ENCODE data around the gene KRTAP19-3. TPM values are rescaled to one million over a fixed set of nuclear protein-coding genes. Genes with fewer than 3 reads are reported as not detected.

Gene KRTAP19-3
- polyA plus RNA-seq, 1 of the 3 experiments (the other 2 are of a cell fraction): not detected

GRCh38 chr21:30447056-30447455 is 44.8 kb downstream of the KRTAP19-3 start (continued):
- no peak for TF ChIP-seq CTCF (IDR thresholded peaks at IDR 0.05)

GRCh38 chr21:30444204-30444603 is 47.6 kb downstream of the KRTAP19-3 start:
- Histone ChIP-seq H3F3A (replicated peaks; ENCODE audit: insufficient read depth) (no peaks in the 10 kb centered on the region), H3K79me2 (ENCODE audit: insufficient read depth) (no peaks in the 10 kb centered on the region), H4K20me1 (ENCODE audit: insufficient read depth) (no peaks in the 10 kb centered on the region), H2AFZ (ENCODE audit: low read depth) (no peak overlapping the region), H3K9ac (no peak overlapping the region), H3K4me2 (no peak overlapping the region), H3K9me3 (no peaks in the 10 kb centered on the region), H3K36me3 (replicated peaks in 1 of 2; ENCODE audit: control insufficient read depth in 1 of 2, insufficient read depth in 2 of 2, low read length in 1 of 2) (no peaks in the 10 kb centered on the region), H3K4me3 (ENCODE audit: low read depth in 2 of 2, low read length in 1 of 2) (no peak overlapping the region), H3K27ac (ENCODE audit: low read depth in 2 of 2, low read length in 1 of 2) (no peak overlapping the region), H3K4me1 (ENCODE audit: control insufficient read depth in 1 of 2, insufficient read depth in 2 of 2, low read depth in 1 of 2, low read length in 1 of 2) (no peaks in the 10 kb centered on the region), H3K9me2 (no peaks in the 10 kb centered on the region), H3K27me3 (ENCODE audit: insufficient read depth) (peaks cover 5% of the 10 kb centered on the region; the same call in 1 of the 2 replicates)
- TF ChIP-seq CTCF (IDR thresholded peaks at IDR 0.05) (peak; percentile 26; the same call in 1 of the 2 replicates), GABPA (IDR thresholded peaks at IDR 0.05; ENCODE audit: low read depth) (no peak)
- WGBS (ENCODE audit: low lambda C conversion rate): 0% methylated on average over 1 of the region's 1 CpG
- no peak for DNase-seq
- POLR2A ChIA-PET: no interaction called here
- CTCF ChIA-PET: interaction anchor here (1.5 kb wide), 1 partner anchor 59 kb away, joined by 5 read pairs; no protein-coding TSS in a partner anchor

GRCh38 chr21:30443226-30443625 is 48.6 kb downstream of the KRTAP19-3 start:
- no peak overlapping the region for H3K4me3 ChIP-seq (ENCODE audit: low read depth in 2 of 2, low read length in 1 of 2)
- no peaks in the 10 kb centered on the region for H3K36me3 ChIP-seq (replicated peaks in 1 of 2; ENCODE audit: control insufficient read depth in 1 of 2, insufficient read depth in 2 of 2, low read length in 1 of 2)
- H3K9me2 ChIP-seq: no peaks in the 10 kb centered on the region
- no peak overlapping the region for H3K9ac ChIP-seq
- no peak overlapping the region for H3K4me2 ChIP-seq
- H2AFZ ChIP-seq (ENCODE audit: low read depth): no peak overlapping the region
- POLR2A ChIA-PET: no interaction called here
- no peak for DNase-seq
- H4K20me1 ChIP-seq (ENCODE audit: insufficient read depth): no peaks in the 10 kb centered on the region
- H3K9me3 ChIP-seq: no peaks in the 10 kb centered on the region
- CTCF ChIA-PET: interaction anchor here (1.2 to 1.5 kb wide), 3 partner anchors 10 to 60 kb away, joined by 3 to 5 read pairs (median 4); no protein-coding TSS in a partner anchor
- no peaks in the 10 kb centered on the region for H3K79me2 ChIP-seq (ENCODE audit: insufficient read depth)
- no peaks in the 10 kb centered on the region for H3F3A ChIP-seq (replicated peaks; ENCODE audit: insufficient read depth)
- peaks cover 5% of the 10 kb centered on the region; the same call in 1 of the 2 replicates for H3K27me3 ChIP-seq (ENCODE audit: insufficient read depth)
- H3K4me1 ChIP-seq (ENCODE audit: control insufficient read depth in 1 of 2, insufficient read depth in 2 of 2, low read depth in 1 of 2, low read length in 1 of 2): no peaks in the 10 kb centered on the region
- H3K27ac ChIP-seq (ENCODE audit: low read depth in 2 of 2, low read length in 1 of 2): no peak overlapping the region
- no peak for TF ChIP-seq CHD2 (IDR thresholded peaks at IDR 0.05; ENCODE audit: low read length, partially characterized antibody)
- TF ChIP-seq TEAD4 (IDR thresholded peaks at IDR 0.05; ENCODE audit: borderline replicate concordance, insufficient read depth): no peak
- no peak for TF ChIP-seq SIN3A (IDR thresholded peaks at IDR 0.05; ENCODE audit: borderline replicate concordance, low read depth, low read length)
- TF ChIP-seq RCOR1 (IDR thresholded peaks at IDR 0.05; ENCODE audit: low read length): no peak
- TF ChIP-seq USF1 (IDR thresholded peaks at IDR 0.05; ENCODE audit: borderline replicate concordance, low read depth): no peak
- no peak for TF ChIP-seq ELF1 (IDR thresholded peaks at IDR 0.05)
- no peak for TF ChIP-seq TAF1 (IDR thresholded peaks at IDR 0.05; ENCODE audit: borderline replicate concordance, low read depth, low read length)
- no peak for TF ChIP-seq GABPA (IDR thresholded peaks at IDR 0.05; ENCODE audit: low read depth)
- no peak for TF ChIP-seq CTCF (IDR thresholded peaks at IDR 0.05)
- TF ChIP-seq RAD21 (IDR thresholded peaks at IDR 0.05; ENCODE audit: low read length): no peak
- no peak for TF ChIP-seq POLR2AphosphoS5 (IDR thresholded peaks at IDR 0.05; ENCODE audit: low read depth, low read length)
- TF ChIP-seq MEF2A (IDR thresholded peaks at IDR 0.05; ENCODE audit: borderline replicate concordance, low read depth): no peak
- no peak for TF ChIP-seq REST (IDR thresholded peaks at IDR 0.05; ENCODE audit: low read depth, low read length)
